Activated CD4-positive, alpha-beta T cell treated with anti-CD3 and anti-CD28 coated beads, Interleukin-2, amount 10 ng/mL, durations not matched to agents 24 days and 14 days (primary cell): ENCODE measurements around the gene CHMP1A. TPM values are rescaled to one million over a fixed set of nuclear protein-coding genes. Genes with fewer than 3 reads are reported as not detected.
"Not testable (repeated sequence)": the region's sequence is repeated elsewhere in the genome, so short reads cannot be mapped to it uniquely, and the experiment has no call there.

ENCODE experiments used
- DNase-seq: peaks from one replicate; pipeline ENCODE4 v3.0.0; 2022
- H3K27ac Mint-ChIP-seq: one replicate; pipeline ENCODE4 v1.8.0; 2022; ENCODE audit warnings: mild to moderate bottlenecking, mixed read lengths
- H3K27me3 Mint-ChIP-seq: one replicate; pipeline ENCODE4 v1.8.0; 2022; ENCODE audit warnings: mixed read lengths
- H3K36me3 Mint-ChIP-seq: one replicate; pipeline ENCODE4 v1.8.0; 2022; ENCODE audit warnings: low read depth, mild to moderate bottlenecking, mixed read lengths
- H3K4me1 Mint-ChIP-seq: one replicate; pipeline ENCODE4 v1.8.0; 2021; ENCODE audit warnings: mixed read lengths
- H3K4me3 Mint-ChIP-seq: one replicate; pipeline ENCODE4 v1.8.0; 2022; ENCODE audit warnings: mild to moderate bottlenecking, moderate library complexity, mixed read lengths
- H3K9me3 Mint-ChIP-seq: one replicate; pipeline ENCODE4 v1.8.0; 2021; ENCODE audit warnings: mixed read lengths
- intact Hi-C: fragments of 100-400 bp; cut with micrococcal nuclease; formaldehyde crosslinking; loops from one replicate; pipeline ENCODE4 v1.15.1; 2023
- total RNA-seq: library from RNA; stranded (reverse); gene quantifications from 2 replicates; pipeline ENCODE4 v1.2.3, GENCODE V29; 2022

The CHMP1A gene
- total RNA-seq, 1 donor from 2014 or later = 83.7 TPM

DNA sequence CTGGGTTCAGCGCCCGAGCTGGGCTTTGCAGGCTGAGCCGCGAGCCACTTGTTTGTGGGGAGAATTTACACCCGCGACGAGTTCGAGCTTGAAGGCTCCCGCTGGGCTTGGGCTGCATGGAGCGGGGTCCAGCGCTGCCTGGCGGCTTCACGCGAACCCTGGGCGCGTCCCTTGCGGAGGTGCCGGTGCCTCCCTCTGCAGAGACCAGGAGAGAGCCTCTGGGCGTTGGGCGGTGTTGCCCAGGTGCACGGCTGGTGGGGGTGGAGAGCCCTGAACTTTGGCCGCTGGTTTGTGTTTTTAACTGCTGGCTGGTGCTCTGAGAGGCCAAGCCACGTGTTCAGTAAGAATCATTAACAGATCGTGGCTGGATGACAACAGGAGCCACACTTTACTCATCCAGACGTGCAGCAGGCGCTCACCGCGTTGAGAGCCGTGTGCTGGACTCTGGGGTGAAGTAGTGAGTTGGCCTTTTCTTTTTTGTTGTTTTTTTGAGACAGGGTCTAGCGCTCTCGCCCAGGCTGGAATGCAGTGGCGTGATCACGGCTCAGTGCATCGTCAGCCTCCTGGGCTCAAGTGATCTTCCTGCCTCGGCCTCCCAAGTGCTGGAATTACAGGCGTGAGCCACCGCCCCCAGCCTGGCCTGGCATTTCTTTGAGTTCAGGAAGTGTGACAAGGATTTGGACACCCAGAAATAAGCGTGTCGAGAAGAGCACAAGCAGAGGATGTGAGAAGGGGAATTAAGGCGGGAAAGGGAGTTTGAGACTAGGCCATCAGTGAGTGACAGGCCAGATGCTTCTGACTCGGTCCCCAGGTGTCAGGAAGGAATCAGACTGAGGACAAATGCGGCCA, 29.8 kb upstream of the CHMP1A start:
- DNase-seq = peak; percentile 56

GRCh38 chr16:89686520-89687091, 29.1 kb upstream of the CHMP1A start, which contains the start of gene CDK10:
Gene CDK10 (plus strand): TSS chr16:89686689. CDS start chr16:89686711, 22 bp downstream.
- H3K4me3 Mint-ChIP-seq = peak within 1 kb of the TSS; percentile 95
- DNase-seq = peak; percentile 99
- no peaks in the 10 kb centered on the region for H3K9me3 Mint-ChIP-seq
- H3K27me3 Mint-ChIP-seq = no peaks in the 10 kb centered on the region
- peak within 1 kb of the TSS; percentile 95 for H3K27ac Mint-ChIP-seq
- peaks cover 29% of the 10 kb centered on the region for H3K36me3 Mint-ChIP-seq
- intact Hi-C loops = loop anchor here (1.0 kb wide), 1 partner anchor 14 kb away; no protein-coding TSS in a partner anchor
- H3K4me1 Mint-ChIP-seq = peaks cover 11% of the 10 kb centered on the region

More for the DNA sequence above, 29.8 kb upstream of the CHMP1A start:
- peak overlapping the region; percentile 83 for H3K27ac Mint-ChIP-seq
- H3K36me3 Mint-ChIP-seq = peaks cover 33% of the 10 kb centered on the region
- peak overlapping the region; percentile 95 for H3K4me3 Mint-ChIP-seq
- peaks cover 11% of the 10 kb centered on the region for H3K4me1 Mint-ChIP-seq
- no peaks in the 10 kb centered on the region for H3K27me3 Mint-ChIP-seq
- H3K9me3 Mint-ChIP-seq = no peaks in the 10 kb centered on the region
- intact Hi-C loops = no loop called here

GRCh38 chr16:89685916-89686315, 28.4 kb upstream of the CHMP1A start:
- no peaks in the 10 kb centered on the region for H3K9me3 Mint-ChIP-seq
- peak overlapping the region; percentile 63 for H3K4me3 Mint-ChIP-seq
- H3K27ac Mint-ChIP-seq = no peak overlapping the region
- peaks cover 25% of the 10 kb centered on the region for H3K36me3 Mint-ChIP-seq
- H3K4me1 Mint-ChIP-seq = peaks cover 11% of the 10 kb centered on the region
- no peak for DNase-seq
- intact Hi-C loops = loop anchor here (1.0 kb wide), 1 partner anchor 14 kb away; no protein-coding TSS in a partner anchor
- no peaks in the 10 kb centered on the region for H3K27me3 Mint-ChIP-seq

- H3K9me3 Mint-ChIP-seq = no peaks in the 10 kb centered on the region
- H3K4me1 Mint-ChIP-seq = no peaks in the 10 kb centered on the region
Observed at GRCh38 chr16:89678258-89678657, 20.8 kb upstream of the CHMP1A start.

DNA sequence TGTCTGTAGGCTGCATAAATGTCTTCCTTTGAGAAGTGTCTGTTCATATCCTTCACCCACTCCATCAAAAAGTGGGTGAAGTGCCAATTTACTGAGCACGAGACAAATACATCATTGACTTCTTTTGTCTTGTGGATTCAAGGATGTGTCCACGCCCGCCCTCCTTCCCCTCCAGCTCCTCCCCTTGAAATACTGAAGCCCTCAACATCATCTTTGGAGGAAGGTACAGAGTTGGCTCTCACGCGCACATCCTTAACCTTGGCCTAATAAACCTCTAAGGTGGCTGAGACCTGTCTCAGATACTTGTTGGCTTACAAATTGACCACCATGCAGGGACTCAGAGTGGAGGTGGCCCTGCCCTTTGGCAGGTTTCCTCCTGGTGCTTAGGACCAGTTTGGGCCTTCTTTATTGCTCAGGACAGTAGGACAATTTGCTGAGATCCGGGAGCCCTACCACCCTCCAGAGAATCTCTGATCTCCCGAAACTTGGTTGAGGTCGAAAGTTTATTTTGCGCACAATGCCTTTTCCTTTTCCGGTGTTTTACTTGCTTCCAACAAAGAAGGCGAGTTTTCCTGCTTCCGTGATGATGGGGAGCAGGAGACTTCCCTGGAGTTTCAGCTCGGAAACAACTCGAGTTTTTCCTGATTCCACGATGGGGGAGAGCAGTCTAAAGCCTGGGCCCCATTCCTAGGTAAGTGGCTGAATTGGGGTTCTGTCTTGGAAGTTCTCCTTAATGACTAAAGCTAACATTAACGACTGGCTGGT, 14.9 kb upstream of the CHMP1A start:
- Mint-ChIP-seq H3K4me3 (no peak overlapping the region), H3K4me1 (peaks cover 12% of the 10 kb centered on the region), H3K36me3 (peaks cover 6% of the 10 kb centered on the region), H3K27ac (no peak overlapping the region), H3K27me3 (no peaks in the 10 kb centered on the region), H3K9me3 (no peaks in the 10 kb centered on the region)
- no peak for DNase-seq
- intact Hi-C loops = no loop called here

More at GRCh38 chr16:89678258-89678657, 20.8 kb upstream of the CHMP1A start:
- no peak for DNase-seq
- Mint-ChIP-seq H3K36me3 (peaks cover 2% of the 10 kb centered on the region), H3K4me3 (no peak overlapping the region), H3K27me3 (no peaks in the 10 kb centered on the region), H3K27ac (no peak overlapping the region)
- intact Hi-C loops = no loop called here

DNA sequence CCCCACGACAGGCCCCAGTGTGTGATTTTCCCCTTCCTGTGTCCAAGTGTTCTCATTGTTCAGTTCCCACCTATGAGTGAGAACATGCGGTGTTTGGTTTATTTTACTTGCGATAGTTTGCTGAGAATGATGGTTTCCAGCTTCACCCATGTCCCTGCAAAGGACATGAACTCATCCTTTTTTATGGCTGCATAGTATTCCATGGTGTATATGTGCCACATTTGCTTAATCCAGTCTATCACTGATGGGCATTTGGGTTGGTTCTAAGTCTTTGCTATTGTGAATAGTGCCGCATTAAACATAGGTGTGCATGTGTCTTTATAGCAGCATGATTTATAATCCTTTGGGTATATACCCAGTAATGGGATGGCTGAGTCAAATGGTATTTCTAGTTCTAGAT, 14.1 kb upstream of the CHMP1A start:
- DNase-seq, H3K27me3 Mint-ChIP-seq, H3K27ac Mint-ChIP-seq, H3K9me3 Mint-ChIP-seq, H3K4me3 Mint-ChIP-seq, H3K36me3 Mint-ChIP-seq, intact Hi-C loops: not testable (repeated sequence)
- peaks cover 12% of the 10 kb centered on the region for H3K4me1 Mint-ChIP-seq

GRCh38 chr16:89670496-89671431, 13.3 kb upstream of the CHMP1A start:
- Mint-ChIP-seq H3K27me3 (no peaks in the 10 kb centered on the region), H3K36me3 (peaks cover 9% of the 10 kb centered on the region), H3K9me3 (peaks cover 4% of the 10 kb centered on the region), H3K4me1 (peaks cover 12% of the 10 kb centered on the region), H3K4me3 (no peak overlapping the region), H3K27ac (no peak overlapping the region)
- no peak for DNase-seq
- intact Hi-C loops = no loop called here

DNA sequence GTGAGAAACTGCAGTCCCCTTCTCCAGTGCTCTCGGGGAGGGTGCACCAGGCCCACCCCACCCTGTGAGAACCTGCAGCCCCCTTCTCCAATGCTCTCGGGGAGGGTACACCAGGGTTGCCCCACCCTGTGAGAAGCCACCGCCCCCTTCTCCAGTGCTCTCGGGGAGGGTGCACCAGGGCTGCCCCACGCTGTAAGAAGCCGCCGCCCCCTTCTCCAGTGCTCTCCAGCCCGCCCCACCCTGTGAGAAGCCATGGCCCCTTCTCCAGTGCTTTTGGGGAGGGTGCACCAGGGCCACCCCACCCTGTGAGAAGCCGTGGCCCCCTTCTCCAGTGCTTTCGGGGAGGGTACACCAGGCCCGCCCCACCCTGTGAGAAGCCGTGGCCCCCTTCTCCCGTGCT, 12.2 kb upstream of the CHMP1A start:
- peaks cover 4% of the 10 kb centered on the region for H3K9me3 Mint-ChIP-seq
- no peaks in the 10 kb centered on the region for H3K27me3 Mint-ChIP-seq

GRCh38 chr16:89668790-89669158, 11.3 kb upstream of the CHMP1A start:
- Mint-ChIP-seq H3K27ac (no peak overlapping the region), H3K27me3 (no peaks in the 10 kb centered on the region), H3K4me1 (peaks cover 12% of the 10 kb centered on the region), H3K36me3 (peaks cover 8% of the 10 kb centered on the region), H3K4me3 (no peak overlapping the region), H3K9me3 (peaks cover 4% of the 10 kb centered on the region)
- no peak for DNase-seq
- intact Hi-C loops = no loop called here

More for the DNA sequence above, 12.2 kb upstream of the CHMP1A start:
- Mint-ChIP-seq H3K27ac (no peak overlapping the region), H3K36me3 (peaks cover 8% of the 10 kb centered on the region), H3K4me1 (peaks cover 12% of the 10 kb centered on the region), H3K4me3 (no peak overlapping the region)
- intact Hi-C loops = no loop called here
- no peak for DNase-seq

DNA sequence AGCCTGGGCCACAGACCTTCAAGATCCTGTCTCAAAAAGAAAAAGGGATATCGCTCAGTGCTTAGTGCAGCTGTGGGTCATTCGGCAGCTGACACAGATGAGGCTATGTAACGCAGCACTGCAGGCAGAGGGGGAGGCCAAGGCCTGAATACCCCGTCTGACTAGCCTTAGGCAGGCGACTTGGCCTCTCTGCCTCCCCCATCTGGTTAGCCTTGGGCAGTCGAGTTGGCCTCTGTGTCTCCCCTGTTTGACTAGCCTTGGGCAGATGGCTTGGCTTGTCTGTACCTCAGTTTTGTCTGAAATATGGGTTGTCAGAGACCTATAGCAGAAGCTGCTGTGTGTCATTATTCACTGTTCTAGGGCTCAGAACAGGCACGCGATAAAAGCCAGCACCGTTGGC, 10.1 kb upstream of the CHMP1A start:
- Mint-ChIP-seq H3K4me3 (no peak overlapping the region), H3K27ac (no peak overlapping the region), H3K9me3 (peaks cover 4% of the 10 kb centered on the region), H3K27me3 (no peaks in the 10 kb centered on the region), H3K4me1 (peaks cover 12% of the 10 kb centered on the region), H3K36me3 (peaks cover 18% of the 10 kb centered on the region)
- DNase-seq = no peak
- intact Hi-C loops = no loop called here

GRCh38 chr16:89667000-89667399, 9.5 kb upstream of the CHMP1A start:
- intact Hi-C loops, H3K9me3 Mint-ChIP-seq, H3K4me3 Mint-ChIP-seq, H3K27ac Mint-ChIP-seq, DNase-seq, H3K27me3 Mint-ChIP-seq: not testable (repeated sequence)
- Mint-ChIP-seq H3K36me3 (peaks cover 23% of the 10 kb centered on the region), H3K4me1 (peaks cover 11% of the 10 kb centered on the region)

DNA sequence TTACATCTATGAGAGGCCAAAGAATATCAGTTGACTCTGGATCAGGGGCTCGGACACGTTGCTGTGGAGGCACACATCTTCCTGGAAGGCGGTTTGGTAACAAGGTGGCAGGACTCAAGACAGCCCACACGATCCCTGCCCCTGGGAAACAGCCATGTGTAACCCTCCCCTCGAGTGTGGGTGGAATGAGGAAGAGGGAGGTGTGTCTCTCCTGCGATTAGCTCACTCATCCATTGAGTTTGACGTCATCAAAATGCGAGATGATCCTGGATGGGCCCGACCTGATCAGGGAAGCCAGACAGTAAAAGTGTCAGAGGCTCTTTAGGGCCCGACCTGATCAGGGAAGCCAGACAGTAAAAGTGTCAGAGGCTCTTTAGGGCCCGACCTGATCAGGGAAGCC, 6.7 kb upstream of the CHMP1A start:
- intact Hi-C loops, H3K27me3 Mint-ChIP-seq, DNase-seq, H3K27ac Mint-ChIP-seq, H3K4me3 Mint-ChIP-seq, H3K9me3 Mint-ChIP-seq: not testable (repeated sequence)
- peaks cover 43% of the 10 kb centered on the region for H3K36me3 Mint-ChIP-seq
- peaks cover 14% of the 10 kb centered on the region for H3K4me1 Mint-ChIP-seq

- no peak overlapping the region for H3K4me3 Mint-ChIP-seq
- peaks cover 44% of the 10 kb centered on the region for H3K36me3 Mint-ChIP-seq
- peaks cover 2% of the 10 kb centered on the region for H3K9me3 Mint-ChIP-seq
- H3K4me1 Mint-ChIP-seq = peaks cover 24% of the 10 kb centered on the region
- intact Hi-C loops = no loop called here
- DNase-seq = no peak
- H3K27ac Mint-ChIP-seq = no peak overlapping the region
- H3K27me3 Mint-ChIP-seq = no peaks in the 10 kb centered on the region
Observed at GRCh38 chr16:89661215-89661614, 3.7 kb upstream of the CHMP1A start.
